BJ (cell line): ENCODE measurements around the gene DIMT1. TPM values are rescaled to one million over a fixed set of nuclear protein-coding genes. Genes with fewer than 3 reads are reported as not detected.

Experiments
- CTCF ChIA-PET: fragments of 350-600 bp; formaldehyde crosslinking; extraction: SDS; loops from one replicate; lab custom pipeline; 2021; ENCODE audit warnings: antibody characterized with exemption, inconsistent platforms; lab: Yijun Ruan, JAX
- POLR2A ChIA-PET: fragments of 300-600 bp; sonication (Branson Sonifier 250); formaldehyde crosslinking; extraction: SDS; loops from one replicate; lab custom pipeline; 2021; ENCODE audit warnings: antibody characterized with exemption; lab: Charles Lee
- DNase-seq: peaks from one replicate; pipeline ENCODE4 v3.0.0-alpha.2; 2011; ENCODE audit warnings: low read depth
- H3K27me3 ChIP-seq: 2 replicates; pipeline ENCODE4 v1.6.0; 2011; ENCODE audit warnings: low read length; ENCODE audit not compliant: control insufficient read depth, insufficient read depth
- H3K36me3 ChIP-seq: 2 replicates; pipeline ENCODE4 v1.5.1; 2011; ENCODE audit warnings: low read length; ENCODE audit not compliant: control insufficient read depth, insufficient read depth
- H3K4me3 ChIP-seq: 2 replicates; pipeline ENCODE4 v1.5.1; 2011; ENCODE audit warnings: low read depth, mild to moderate bottlenecking, control low read depth, low read length
- polyA plus RNA-seq: library from polyadenylated mRNA; depleted of rRNA; stranded (reverse); fragments of >200 nt; gene quantifications from 2 replicates; pipeline ENCODE4 v1.2.3, GENCODE V29; 2011
- TF ChIP-seq, protein P1 (sequence below): IDR thresholded peaks from 2 replicates; pipeline ENCODE4 v1.5.1; 2011; ENCODE audit warnings: low read depth, mild to moderate bottlenecking, control low read depth, inconsistent platforms, low read length, moderate library complexity; ENCODE audit not compliant: insufficient read depth

Gene DIMT1
- polyA plus RNA-seq, 1 experiment, result 18.5 TPM

DNA sequence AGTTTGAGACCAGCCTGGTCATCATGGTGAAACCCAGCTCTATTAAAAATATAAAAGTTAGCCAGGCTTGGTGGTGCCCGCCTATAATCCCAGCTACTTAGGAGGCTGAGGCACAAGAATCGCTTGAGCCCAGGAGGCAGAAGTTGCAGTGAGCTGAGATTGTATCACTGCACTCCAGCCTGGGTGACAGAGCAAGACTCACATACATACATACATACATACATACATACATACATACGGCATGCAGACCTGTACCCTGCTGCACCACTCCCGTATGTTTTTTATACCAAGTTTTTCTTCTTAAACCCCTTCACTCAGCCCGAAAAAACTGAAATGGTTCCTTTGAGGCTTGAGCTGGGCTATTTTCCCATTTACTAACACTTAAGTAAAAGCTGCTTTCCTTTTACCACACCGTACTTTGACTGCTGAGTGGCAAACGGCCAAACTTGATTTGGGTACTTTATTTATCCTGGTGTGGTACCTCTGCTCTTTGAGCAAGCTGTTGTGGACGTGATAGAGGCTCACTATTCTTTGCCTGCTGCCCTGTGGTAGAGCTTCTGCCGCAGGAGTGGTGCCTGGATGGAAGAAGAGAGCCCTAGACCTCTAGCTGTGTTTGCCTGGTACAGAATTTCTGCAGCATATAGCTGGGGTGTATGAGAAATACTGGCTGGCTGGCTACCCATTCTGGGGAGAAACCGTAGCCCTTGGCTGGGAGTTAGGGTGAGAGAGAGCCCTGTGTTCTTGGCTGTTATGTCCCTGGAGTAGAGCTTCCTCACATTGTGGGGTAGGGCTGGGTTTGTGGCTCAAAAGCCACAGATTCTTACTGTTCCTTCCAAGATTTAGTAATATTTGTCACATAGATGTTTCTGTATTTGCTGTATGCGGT is 28.3 kb upstream of the DIMT1 start:
- Histone ChIP-seq H3K27me3 (no peaks in the 10 kb centered on the region), H3K4me3 (no peak overlapping the region), H3K36me3 (no peaks in the 10 kb centered on the region)
- POLR2A ChIA-PET, result interaction anchor here (0.8 kb wide), 1 partner anchor 28 kb away, joined by 3 read pairs; the partner anchor contains the start of gene DIMT1
- DNase-seq, result no peak
- TF ChIP-seq, protein P1, sequence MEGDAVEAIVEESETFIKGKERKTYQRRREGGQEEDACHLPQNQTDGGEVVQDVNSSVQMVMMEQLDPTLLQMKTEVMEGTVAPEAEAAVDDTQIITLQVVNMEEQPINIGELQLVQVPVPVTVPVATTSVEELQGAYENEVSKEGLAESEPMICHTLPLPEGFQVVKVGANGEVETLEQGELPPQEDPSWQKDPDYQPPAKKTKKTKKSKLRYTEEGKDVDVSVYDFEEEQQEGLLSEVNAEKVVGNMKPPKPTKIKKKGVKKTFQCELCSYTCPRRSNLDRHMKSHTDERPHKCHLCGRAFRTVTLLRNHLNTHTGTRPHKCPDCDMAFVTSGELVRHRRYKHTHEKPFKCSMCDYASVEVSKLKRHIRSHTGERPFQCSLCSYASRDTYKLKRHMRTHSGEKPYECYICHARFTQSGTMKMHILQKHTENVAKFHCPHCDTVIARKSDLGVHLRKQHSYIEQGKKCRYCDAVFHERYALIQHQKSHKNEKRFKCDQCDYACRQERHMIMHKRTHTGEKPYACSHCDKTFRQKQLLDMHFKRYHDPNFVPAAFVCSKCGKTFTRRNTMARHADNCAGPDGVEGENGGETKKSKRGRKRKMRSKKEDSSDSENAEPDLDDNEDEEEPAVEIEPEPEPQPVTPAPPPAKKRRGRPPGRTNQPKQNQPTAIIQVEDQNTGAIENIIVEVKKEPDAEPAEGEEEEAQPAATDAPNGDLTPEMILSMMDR, result no peak
- CTCF ChIA-PET, result interaction anchor here (0.7 to 2.0 kb wide), 3 partner anchors 10 to 347 kb away, joined by 4 to 11 read pairs (median 4); no protein-coding TSS in a partner anchor

DNA sequence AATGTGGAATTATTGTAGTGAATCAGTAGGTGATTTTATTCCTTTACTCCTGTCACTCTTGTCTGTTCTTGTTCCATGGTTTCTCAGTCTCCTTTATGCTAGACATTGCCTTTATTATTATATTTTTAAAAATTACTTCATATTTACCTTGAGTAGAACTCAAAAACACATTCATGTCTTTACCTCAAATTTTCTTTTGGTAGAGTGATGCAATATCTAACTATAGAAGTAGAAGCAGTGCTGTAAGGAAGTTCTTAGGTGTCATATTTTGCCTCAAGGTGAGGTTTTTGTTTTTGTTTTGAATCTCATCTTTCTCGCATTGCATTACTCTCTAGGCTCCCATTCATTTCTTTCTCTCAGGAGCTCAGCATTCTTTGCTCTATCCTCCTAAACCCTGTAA is 21.1 kb upstream of the DIMT1 start:
- TF ChIP-seq, protein P1, result no peak
- no peak overlapping the region for H3K4me3 ChIP-seq
- no peak for DNase-seq
- ChIA-PET POLR2A (no interaction called here), CTCF (interaction anchor here (1.0 kb wide), 2 partner anchors 30 to 31 kb away, joined by 3 read pairs; no protein-coding TSS in a partner anchor)
- no peaks in the 10 kb centered on the region for H3K36me3 ChIP-seq
- no peaks in the 10 kb centered on the region for H3K27me3 ChIP-seq

DNA sequence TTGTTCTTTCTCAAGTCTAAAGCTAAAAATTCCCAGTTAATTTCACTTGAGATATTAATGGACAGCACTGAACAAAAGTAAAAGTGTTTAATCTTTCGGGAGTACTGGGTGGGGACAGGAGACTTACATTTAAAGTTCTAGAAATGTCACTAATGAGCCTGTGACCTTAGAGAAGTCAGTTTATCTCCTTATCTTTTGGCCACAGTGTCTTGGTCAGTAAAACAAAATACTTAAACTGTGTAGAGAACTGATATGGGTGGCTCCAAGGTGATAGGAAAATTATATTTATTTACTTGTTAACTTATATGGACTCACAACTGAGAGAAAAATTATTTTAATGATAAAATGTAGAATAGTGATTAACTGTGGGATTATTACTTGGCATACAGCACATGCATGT is 17.7 kb upstream of the DIMT1 start:
- POLR2A ChIA-PET, result no interaction called here
- DNase-seq, result no peak
- H3K4me3 ChIP-seq, result no peak overlapping the region
- H3K36me3 ChIP-seq, result no peaks in the 10 kb centered on the region
- no peaks in the 10 kb centered on the region for H3K27me3 ChIP-seq
- TF ChIP-seq, protein P1, result no peak
- CTCF ChIA-PET, result no interaction called here

DNA sequence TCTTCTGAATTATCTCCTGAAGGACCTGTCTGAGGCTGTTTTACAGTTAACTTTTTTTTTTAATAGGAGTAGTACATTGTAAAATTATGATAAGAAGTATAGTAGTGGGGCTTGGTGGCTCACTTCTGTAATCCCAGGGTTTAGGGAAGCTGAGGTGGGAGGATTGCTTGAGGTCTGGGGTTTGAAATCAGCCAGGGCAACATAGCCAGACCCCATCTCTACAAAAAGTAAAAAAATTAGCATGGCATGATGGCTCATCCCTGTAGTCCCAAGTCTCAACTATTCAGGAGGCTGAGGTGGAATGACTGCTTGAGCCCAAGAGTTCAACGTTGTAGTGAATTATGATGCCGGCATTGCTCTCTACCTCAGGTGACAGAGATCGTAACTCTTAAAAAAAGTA is 15.9 kb upstream of the DIMT1 start:
- TF ChIP-seq, protein P1, result no peak
- Histone ChIP-seq H3K27me3 (no peaks in the 10 kb centered on the region), H3K4me3 (no peak overlapping the region), H3K36me3 (no peaks in the 10 kb centered on the region)
- DNase-seq, result no peak
- ChIA-PET CTCF (interaction anchor here (1.4 kb wide), 1 partner anchor 16 kb away, joined by 4 read pairs; the partner anchor contains the start of gene DIMT1), POLR2A (no interaction called here)

DNA sequence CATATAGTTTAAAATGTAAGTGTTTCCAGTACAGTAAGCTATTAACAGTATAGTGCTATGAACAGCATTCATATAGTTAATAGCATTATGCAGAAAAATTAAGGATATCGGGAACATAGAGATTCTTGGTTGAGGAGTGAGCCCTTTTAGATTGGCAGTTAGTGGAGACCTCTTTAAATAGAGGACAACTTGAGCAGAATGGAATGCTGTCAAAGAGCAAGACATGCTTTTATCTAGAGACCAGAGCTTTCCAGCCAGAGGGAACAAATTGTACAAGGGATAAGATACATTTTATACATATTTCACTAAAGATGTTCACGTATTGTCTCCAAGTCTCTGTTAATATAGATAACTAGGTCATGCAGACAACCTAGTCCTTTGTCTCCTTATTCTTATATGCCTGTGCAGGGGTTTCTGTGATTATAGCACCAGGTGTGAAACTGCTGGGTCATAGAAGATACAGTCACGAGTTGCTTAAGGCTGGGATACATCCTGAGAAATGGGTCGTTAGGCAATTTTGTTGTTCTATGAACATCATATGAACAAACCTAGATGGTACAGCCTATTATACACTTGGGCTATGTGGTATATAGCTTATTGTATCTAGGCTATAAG is 14.9 kb upstream of the DIMT1 start:
- Histone ChIP-seq H3K27me3 (no peaks in the 10 kb centered on the region), H3K4me3 (no peak overlapping the region), H3K36me3 (no peaks in the 10 kb centered on the region)
- DNase-seq, result no peak
- POLR2A ChIA-PET, result no interaction called here
- CTCF ChIA-PET, result interaction anchor here (1.4 kb wide), 1 partner anchor 15 kb away, joined by 4 read pairs; the partner anchor contains the start of gene DIMT1
- TF ChIP-seq, protein P1, result no peak
